HepG2 (cell line): ENCODE measurements around the gene POLDIP3. TPM values are rescaled to one million over a fixed set of nuclear protein-coding genes. Genes with fewer than 3 reads are reported as not detected.

Source experiments
- GLI4 ChIP-seq: sonication (generic); formaldehyde crosslinking; IDR thresholded peaks from 2 replicates; pipeline ENCODE4 v1.5.1; 2020; ENCODE audit warnings: missing genetic modification reagents, mild to moderate bottlenecking, moderate library complexity, borderline replicate concordance
- JDP2 ChIP-seq: sonication (generic); formaldehyde crosslinking; IDR thresholded peaks from 2 replicates; pipeline ENCODE4 v1.8.1; 2022; ENCODE audit warnings: missing genetic modification reagents, borderline replicate concordance
- MXD1 ChIP-seq: sonication (generic); formaldehyde crosslinking; IDR thresholded peaks from 2 replicates; pipeline ENCODE4 v1.4.0; 2020; ENCODE audit warnings: mild to moderate bottlenecking, missing genetic modification reagents
- NFIC ChIP-seq: IDR thresholded peaks from 2 replicates; pipeline ENCODE4 v1.6.1; 2012; ENCODE audit warnings: mild to moderate bottlenecking, low read length, inconsistent platforms
- NONO ChIP-seq, 2 experiments: fragments of 450-650 bp in 1 of 2; sonication (generic) in 1 of 2; formaldehyde crosslinking in 1 of 2; IDR thresholded peaks in 1 of 2; conservative IDR thresholded peaks in 1 of 2; 2 replicates each; pipeline versions ENCODE4 v1.6.1 to v1.8.0; 2017 to 2022; ENCODE audit warnings: mild to moderate bottlenecking in 1 of 2, missing genetic modification reagents in 1 of 2, moderate library complexity in 1 of 2
- PRDM15 ChIP-seq: sonication (generic); formaldehyde crosslinking; IDR thresholded peaks from 2 replicates; pipeline ENCODE4 v1.4.0; 2020; ENCODE audit warnings: missing genetic modification reagents
- RBAK ChIP-seq: sonication (generic); formaldehyde crosslinking; IDR thresholded peaks from 2 replicates; pipeline ENCODE4 v1.5.1; 2020; ENCODE audit warnings: mild to moderate bottlenecking, missing genetic modification reagents
- SAP130 ChIP-seq: IDR thresholded peaks from 2 replicates; pipeline ENCODE4 v1.6.1; 2016; ENCODE audit warnings: low read depth
- TAF1 ChIP-seq: sonication (generic); formaldehyde crosslinking; IDR thresholded peaks from 2 replicates; pipeline ENCODE4 v1.4.0; 2020; ENCODE audit warnings: missing genetic modification reagents
- TERF1 ChIP-seq: sonication (generic); formaldehyde crosslinking; IDR thresholded peaks from 2 replicates; pipeline ENCODE4 v1.8.0; 2022; ENCODE audit warnings: mild to moderate bottlenecking, missing genetic modification reagents, moderate library complexity
- YY1 ChIP-seq: IDR thresholded peaks from 2 replicates; pipeline ENCODE4 v1.6.1; 2011; ENCODE audit warnings: low read length, low read depth, moderate library complexity, mild to moderate bottlenecking; ENCODE audit not compliant: insufficient read depth, insufficient replicate concordance
- ZFX ChIP-seq: sonication (generic); formaldehyde crosslinking; IDR thresholded peaks from 2 replicates; pipeline ENCODE4 v1.4.0; 2020; ENCODE audit warnings: mild to moderate bottlenecking, low read depth, missing genetic modification reagents, moderate library complexity
- ZNF253 ChIP-seq: sonication (generic); formaldehyde crosslinking; IDR thresholded peaks from 2 replicates; pipeline ENCODE4 v1.8.0; 2022; ENCODE audit warnings: mild to moderate bottlenecking, missing genetic modification reagents, borderline replicate concordance
- ZNF274 ChIP-seq: sonication (generic); formaldehyde crosslinking; IDR thresholded peaks from 2 replicates; pipeline ENCODE4 v1.5.1; 2020; ENCODE audit warnings: mild to moderate bottlenecking, missing genetic modification reagents
- ZNF556 ChIP-seq: sonication (generic); formaldehyde crosslinking; IDR thresholded peaks from 2 replicates; pipeline ENCODE4 v1.4.0; 2020; ENCODE audit warnings: mild to moderate bottlenecking, missing genetic modification reagents, borderline replicate concordance
- ZNF619 ChIP-seq: sonication (generic); formaldehyde crosslinking; IDR thresholded peaks from 2 replicates; pipeline ENCODE4 v1.4.0; 2020; ENCODE audit warnings: mild to moderate bottlenecking, missing genetic modification reagents
- ZNF687 ChIP-seq: sonication (generic); formaldehyde crosslinking; IDR thresholded peaks from 2 replicates; pipeline ENCODE4 v1.5.1; 2020; ENCODE audit warnings: mild to moderate bottlenecking, missing genetic modification reagents, moderate library complexity
- ZNF747 ChIP-seq: sonication (generic); formaldehyde crosslinking; IDR thresholded peaks from 2 replicates; pipeline ENCODE4 v1.8.1; 2023; ENCODE audit warnings: missing genetic modification reagents, mild to moderate bottlenecking, borderline replicate concordance
- ZNF879 ChIP-seq: sonication (generic); formaldehyde crosslinking; IDR thresholded peaks from 2 replicates; pipeline ENCODE4 v1.8.1; 2023; ENCODE audit warnings: missing genetic modification reagents
- polyA plus RNA-seq, 8 experiments: library from polyadenylated mRNA; depleted of rRNA in 3 of 8; stranded (reverse) in 7 of 8; unstranded in 1 of 8; fragments of >200 nt; fragmentation: Illumina TruSeq in 4 of 8; extraction: Trizol in 4 of 8; gene quantifications; 2 replicates each; pipeline versions ENCODE4 v1.2.1 to v1.2.3, GENCODE V29; 2011 to 2016; ENCODE audit warnings: low read depth in 4 of 8, missing spikeins in 1 of 8, mixed read lengths in 1 of 8; ENCODE audit not compliant: insufficient read depth in 1 of 8
- total RNA-seq, 5 experiments: library from RNA; depleted of rRNA; stranded (reverse); fragments of >200 nt; fragmentation: Illumina TruSeq; extraction: Trizol; gene quantifications; 2 replicates each; pipeline ENCODE4 v1.2.3, GENCODE V29; 2016; ENCODE audit warnings: low read depth in 1 of 5

Gene POLDIP3
- total and polyA plus RNA-seq, 2 of the 13 experiments (the other 11 are each of a cell fraction or from before 2014, with no cell fraction given): 45.8 to 47.4 TPM

GRCh38 chr22:42581762-42582716 is 32.6 kb downstream of the POLDIP3 start (continued):
- no peak for TF ChIP-seq PRDM15 (CRISPR knock-in tag)
- no peak for TF ChIP-seq RBAK (CRISPR knock-in tag)
- TF ChIP-seq NONO (IDR thresholded peaks at IDR 0.05): no peak
- TF ChIP-seq NONO (CRISPR knock-in tag; conservative IDR thresholded peaks at IDR 0.05): peak; percentile 66
- TF ChIP-seq MXD1 (CRISPR knock-in tag): no peak
- no peak for TF ChIP-seq ZNF556
- no peak for TF ChIP-seq ZNF253 (CRISPR knock-in tag)
- peak; percentile 79 for TF ChIP-seq SAP130 (CRISPR knock-in tag)
- no peak for TF ChIP-seq JDP2
- TF ChIP-seq GLI4 (CRISPR knock-in tag): no peak
- no peak for TF ChIP-seq TERF1 (CRISPR knock-in tag)
- TF ChIP-seq NFIC: no peak
- no peak for TF ChIP-seq ZNF619
- peak; percentile 94 for TF ChIP-seq YY1
- peak; percentile 59; the same call in 1 of the 2 replicates for TF ChIP-seq ZFX (CRISPR knock-in tag)
- TF ChIP-seq ZNF274 (CRISPR knock-in tag): no peak
- peak; percentile 80 for TF ChIP-seq TAF1 (CRISPR knock-in tag)
- TF ChIP-seq ZNF687 (CRISPR knock-in tag): peak; percentile 87
- TF ChIP-seq ZNF879 (CRISPR knock-in tag): no peak
- TF ChIP-seq ZNF747 (CRISPR knock-in tag): no peak
